IPS DF 4.7 (cell line): ENCODE data around the gene ATP5PO.
"Not testable (repeated sequence)": the region's sequence is repeated elsewhere in the genome, so short reads cannot be mapped to it uniquely, and the experiment has no call there.

Source experiments
- DNase-seq: peaks from one replicate; pipeline ENCODE4 v3.0.0-alpha.2; 2013; ENCODE audit warnings: low spot score; ENCODE audit errors: extremely low read depth

The ATP5PO gene

DNA sequence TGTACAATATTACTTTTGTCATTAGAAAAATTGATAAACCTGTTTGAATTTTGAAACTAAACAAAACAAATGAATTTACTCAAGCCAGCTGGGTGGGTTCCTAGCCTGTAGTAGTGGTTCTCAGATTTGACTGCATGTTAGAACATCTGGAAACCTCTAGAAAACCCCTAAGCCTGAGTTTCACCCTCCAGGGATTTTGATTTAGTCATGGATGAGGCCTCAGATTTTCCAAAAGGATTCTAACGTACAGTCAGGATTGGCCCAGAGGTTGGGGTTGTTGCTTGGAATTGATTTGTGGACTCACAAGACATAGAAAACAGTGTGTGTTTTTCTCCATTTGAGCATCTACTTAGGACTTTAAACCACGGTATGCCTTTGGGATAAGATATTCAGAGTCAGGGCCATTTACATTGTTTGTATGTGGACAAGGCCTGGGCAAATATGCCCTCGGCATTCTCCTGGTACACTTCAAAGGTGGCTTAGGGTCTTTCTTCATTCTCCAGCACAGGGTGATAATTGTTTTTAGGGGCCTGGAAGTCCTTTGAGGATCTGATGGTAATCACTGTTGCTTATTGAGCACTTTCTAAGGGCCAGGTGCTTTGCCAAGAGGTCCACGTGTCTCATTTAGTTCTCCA, 42.6 kb downstream of the ATP5PO start:
- DNase-seq: no peak

DNA sequence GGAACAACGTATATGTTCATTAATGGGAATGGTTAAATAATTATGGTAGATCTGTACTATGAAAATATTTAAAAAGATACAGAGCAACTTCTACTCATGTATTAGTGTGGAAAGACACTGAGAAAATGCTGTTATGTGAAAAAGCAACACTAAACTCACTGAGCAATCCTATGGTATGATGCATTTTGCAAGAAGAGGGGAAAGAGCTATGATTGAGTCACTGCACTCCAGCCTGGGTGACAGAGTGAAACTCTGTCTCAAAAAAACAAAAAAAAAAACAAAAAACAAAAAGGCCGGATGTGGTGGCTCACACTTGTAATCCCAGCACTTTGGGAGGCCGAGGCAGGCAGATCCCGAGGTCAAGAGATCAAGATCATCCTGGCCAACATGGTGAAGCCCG, 44.4 kb downstream of the ATP5PO start:
- no peak for DNase-seq

DNA sequence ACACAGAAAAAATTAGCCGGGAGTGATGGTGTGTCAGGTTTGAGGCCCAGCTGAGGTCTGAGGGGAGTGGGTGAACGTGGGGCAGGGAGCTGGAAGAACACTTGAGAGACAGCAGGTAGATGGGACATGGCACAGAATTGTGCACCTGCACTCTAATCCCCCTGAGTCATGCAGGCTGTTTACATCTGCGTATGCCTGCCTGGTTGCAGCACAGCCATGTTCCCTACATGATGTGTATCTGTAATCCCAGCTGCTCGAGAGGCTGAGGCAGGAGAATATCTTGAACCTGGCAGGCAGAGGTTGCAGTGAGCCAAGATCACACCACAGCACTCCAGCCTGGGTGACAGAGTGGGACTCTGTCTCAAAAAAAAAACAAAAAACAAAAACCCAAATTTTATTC, 44.8 kb downstream of the ATP5PO start:
- DNase-seq: no peak

DNA sequence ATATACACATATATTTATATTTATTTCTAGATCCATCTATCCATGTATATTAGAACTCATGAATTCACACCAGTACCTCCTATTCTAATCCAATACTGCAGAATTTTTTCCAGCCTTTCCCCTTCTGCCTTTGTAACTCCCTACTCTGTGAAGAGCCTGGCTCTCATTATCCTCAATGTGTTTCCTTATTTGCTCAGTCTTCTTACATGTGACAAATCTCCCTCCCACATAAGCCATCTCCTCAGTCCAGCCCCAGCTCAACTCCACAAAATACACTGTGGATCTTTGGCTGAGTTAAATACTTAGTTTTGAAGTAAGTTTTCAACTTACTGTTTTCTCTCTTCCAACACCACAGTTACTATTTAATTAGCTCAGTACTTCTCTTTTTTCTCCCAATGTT, 45.7 kb downstream of the ATP5PO start:
- no peak for DNase-seq

DNA sequence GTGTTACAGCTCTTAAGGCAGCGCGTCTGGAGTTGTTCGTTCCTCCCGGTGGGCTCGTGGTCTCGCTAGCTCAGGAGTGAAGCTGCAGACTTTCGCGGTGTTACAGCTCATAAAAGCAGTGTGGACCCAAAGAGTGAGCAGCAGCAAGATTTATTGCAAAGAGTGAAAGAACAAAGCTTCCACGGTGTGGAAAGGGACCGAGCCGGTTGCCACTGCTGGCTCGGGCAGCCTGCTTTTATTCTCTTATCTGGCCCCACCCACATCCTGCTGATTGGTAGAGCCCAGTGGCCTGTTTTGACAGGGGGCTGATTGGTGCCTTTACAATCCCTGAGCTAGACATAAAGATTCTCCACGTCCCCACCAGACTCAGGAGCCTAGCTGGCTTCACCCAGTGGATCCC, 47.7 kb downstream of the ATP5PO start:
- DNase-seq: not testable (repeated sequence)

DNA sequence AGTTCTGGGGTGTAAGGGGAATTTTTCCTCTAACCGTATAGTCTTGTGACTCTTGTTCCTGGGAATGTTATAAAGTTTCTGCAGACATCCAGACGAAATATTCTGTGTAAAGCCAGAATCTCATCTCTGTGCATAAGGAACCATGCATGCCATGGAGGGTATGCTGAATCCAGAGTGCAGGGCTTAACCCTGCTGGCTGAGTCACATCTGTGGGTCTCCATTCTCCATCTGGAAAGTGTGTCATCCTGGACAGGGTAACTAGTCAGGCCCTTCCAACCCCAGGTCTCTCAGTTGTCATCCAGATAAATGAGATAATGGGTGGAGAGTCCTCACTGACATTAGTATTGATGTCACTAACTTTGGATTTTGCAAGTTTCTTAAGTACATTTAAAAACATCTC, 48.8 kb downstream of the ATP5PO start:
- no peak for DNase-seq

DNA sequence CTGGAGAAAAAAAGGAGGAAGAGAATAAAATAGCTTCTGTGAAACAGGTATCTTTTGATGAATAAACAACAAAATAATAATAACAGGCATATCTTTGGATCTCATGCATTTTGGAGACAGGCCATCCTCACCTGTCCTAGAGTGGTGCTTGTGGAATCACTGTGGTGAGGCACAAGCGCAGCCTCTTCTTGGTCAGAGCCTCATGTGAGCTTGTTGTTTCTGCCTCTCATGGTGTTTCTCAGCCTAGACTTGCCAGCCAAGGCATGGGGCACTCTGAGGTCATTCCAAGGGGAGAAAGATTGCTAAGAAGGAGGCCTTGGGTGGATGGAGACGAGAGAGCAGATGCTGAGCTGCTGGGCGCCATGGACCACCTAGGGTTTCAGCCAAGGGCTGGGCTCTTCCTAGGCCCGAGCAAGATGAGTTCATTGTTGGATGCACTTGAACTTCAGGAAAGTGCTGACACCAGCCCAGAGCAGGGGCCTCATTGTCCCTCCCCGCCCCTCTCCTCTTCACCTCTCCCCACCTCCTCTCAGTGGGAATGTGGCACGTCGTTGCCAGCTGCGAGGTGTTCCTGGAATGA, 49.5 kb downstream of the ATP5PO start:
- DNase-seq: no peak

DNA sequence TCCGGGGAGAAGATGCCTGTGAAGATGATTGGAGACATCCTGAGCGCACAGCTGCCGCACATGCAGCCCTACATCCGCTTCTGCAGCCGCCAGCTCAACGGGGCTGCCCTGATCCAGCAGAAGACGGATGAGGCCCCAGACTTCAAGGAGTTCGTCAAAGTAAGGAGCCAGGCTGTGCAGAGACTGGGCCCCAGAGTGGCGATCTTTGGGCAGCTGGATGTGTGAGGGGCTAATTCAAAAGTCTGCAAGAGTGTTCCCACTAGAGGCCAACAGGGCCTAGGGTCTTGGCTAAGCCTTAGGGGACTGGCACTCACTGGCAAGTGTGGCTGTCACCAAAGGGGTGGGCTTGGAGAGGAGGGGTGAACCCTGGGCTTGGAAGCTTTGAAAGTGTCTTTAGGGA, 50.4 kb downstream of the ATP5PO start:
- DNase-seq: no peak

DNA sequence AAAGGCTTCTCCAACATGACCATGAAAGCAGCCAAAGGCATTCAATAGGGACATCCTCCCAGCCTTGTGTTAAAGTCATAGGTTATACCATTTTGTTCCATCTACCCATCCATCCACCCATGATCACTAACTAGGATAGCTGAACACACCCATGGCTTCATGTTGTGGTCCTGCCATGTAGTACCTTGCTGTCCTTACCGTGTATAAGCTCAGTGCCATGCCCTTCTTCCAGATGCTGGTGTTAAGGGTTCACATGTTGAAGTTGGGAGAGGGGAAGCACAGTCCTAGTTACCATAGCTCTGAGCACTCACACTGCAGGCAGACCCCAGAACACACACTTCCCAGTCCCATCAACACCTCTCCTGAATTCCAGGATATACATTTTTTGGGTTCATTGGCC, 51.5 kb downstream of the ATP5PO start:
- no peak for DNase-seq

DNA sequence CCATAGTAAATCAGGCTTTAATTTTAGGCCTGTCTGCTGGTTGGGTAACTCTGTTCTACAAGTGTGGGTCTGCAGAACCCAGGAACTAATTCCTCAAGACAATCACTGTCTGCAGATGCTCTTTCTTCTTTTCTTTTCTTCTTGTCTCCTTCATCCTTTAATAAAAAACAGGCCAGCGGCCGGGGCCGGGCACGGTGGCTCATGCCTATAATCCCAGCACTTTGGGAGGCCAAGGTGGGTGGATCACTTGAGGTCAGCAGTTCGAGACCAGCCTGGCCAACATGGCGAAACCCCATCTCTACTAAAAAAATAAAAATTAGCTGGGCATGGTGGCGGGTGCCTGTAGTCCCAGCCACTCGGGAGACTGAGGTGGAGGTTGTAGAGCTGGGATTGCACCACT, 52.4 kb downstream of the ATP5PO start:
- DNase-seq: not testable (repeated sequence)

DNA sequence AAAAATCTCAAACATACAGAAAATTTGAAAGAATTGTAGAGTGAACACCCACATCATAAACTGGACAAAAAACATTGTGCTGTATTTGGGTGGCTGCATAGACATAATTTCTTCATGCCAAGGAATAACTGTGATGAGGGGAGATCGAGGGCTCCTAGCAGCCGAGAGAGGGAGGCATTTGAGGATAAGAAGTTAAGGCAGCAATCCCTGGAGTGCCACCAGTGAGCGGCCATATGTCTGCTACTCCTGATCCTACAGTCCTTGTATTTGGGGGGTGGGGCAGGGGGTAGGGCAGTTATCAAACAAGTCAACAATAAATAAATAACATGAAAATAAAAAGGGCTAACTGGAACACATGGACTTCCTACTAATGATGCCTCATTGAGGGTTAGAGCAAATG, 54.5 kb downstream of the ATP5PO start:
- DNase-seq: no peak

DNA sequence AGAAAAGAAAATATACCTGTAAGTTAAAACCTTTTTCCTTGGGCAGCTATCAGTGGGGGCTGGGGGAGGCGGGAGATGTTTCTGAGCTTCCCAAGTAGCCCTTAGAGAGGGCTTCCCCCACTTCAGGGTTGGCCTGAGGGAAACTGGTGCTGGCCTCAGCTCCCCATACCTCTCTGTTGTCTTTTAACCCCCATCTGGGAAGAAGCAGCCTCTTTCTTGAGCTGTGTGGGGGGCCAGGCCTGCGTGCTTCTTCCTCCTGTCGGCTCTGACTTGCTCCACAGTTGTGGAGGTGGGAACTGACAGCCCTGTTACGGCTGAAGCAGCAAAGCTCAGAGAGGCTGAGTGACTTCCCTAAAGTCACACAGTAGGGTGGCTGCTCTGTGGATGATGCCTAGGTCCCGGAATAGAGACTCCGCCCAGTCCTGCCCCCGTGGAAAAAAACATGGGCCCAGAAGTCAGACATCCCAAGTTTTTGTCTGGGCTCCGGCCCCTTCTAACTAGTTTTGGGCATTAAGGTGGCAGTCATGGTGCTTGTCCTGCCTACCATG, 55.2 kb downstream of the ATP5PO start:
- DNase-seq: no peak

DNA sequence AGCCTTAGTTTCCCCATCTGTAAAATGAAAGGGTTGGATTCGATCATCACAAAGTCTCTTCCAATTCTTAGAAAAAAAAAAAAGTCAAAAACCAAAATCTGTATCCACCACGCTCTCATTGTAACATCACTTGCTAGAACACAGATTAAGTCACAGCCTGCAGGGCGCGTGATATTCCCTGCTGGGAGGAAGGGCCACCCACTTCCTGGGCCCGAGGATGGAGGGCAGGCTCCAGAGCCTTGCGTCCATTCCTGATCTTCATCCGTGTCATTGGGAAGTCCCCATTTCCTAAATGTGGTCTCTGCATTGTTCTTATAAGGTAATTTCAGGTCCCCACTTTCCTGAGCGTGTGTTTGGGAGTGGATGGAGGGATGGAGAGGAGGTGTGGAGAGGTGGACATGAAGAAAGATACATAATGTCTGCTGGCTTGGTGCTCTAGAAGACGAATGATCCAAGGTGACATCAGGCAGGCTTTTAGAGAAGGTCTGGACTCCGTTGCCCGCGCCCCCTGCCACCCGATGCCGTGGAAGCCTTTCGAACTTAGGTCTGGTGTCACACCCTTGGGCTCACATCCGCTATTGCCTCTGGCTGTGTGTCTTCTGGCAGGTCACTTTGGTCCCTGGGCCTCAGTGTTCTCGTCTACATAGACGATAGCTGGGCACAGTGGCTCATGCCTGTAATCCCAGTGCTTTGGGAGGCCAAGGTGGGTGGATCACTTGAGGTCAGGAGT, 56.1 kb downstream of the ATP5PO start:
- no peak for DNase-seq

DNA sequence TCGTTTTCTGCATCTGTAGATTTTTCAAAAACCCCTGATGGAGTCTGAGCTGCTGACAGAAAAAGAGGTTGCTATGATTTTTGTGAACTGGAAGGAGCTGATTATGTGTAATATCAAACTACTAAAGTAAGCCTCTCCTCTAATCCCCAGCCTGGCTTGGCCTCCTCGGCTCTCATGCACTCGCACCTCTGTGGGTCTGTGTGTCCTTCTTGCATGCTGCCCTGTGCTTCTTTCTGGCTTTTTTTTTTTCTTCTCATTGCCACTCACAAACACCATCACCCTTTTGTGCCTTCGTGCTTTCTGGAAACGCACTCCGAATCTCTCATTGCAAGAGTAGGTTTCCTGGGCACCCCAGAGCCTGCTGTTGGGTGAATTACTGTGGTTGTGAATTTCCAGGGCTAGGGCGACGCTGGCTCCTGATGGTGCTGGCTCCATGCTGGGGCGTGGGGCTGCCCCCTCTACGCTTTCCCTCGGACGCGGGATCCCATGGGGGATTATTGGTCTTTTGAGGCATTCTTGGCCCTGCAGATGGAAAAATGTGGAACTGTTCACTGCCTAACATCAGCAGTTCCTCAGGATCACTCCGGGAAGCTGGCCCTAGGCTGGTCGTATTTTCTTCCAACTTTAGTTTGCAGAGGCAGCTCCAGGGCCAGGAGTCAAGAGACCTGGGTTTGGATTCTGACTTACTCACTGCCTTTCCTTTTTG, 56.8 kb downstream of the ATP5PO start:
- no peak for DNase-seq

DNA sequence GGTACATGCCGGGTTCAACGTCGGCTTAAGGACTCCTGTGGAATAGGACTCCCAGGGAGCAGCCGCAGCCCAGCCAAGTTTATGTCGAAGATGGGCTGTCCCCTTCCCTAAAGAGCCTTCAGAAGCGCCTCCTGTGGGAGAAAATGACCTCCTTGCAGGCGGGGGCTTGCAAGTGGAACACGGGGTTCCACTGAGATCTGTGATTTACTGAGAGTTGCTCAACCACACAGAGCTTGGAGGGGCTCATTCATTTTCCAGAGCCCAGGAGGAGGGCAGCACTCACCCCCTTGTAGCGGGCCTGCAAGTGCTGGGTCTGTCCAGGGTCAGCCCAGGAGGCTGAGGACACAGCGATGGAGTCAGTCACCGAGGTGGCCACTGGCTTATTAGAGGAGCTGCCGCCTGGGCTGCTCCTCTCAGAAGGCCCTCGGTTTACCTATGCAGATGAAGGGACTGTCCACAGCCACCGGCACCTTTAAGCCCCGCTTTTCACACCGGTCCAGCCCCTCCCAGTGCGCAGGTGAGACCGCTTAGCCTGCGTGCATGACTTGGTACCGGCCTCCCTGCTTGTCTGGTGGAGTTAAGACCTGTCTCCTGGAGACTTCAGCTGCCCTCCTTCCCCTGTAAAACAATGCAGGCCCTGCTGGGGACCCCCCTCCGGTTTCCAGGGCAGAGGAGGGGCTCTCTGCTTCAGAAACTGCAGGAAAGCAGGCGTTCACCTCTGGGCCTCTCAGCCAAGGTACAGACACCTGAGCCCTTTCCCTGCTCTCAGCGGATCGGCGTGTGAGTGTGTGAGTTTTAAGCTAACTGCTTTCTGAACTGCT, 57.5 kb downstream of the ATP5PO start:
- DNase-seq: no peak

DNA sequence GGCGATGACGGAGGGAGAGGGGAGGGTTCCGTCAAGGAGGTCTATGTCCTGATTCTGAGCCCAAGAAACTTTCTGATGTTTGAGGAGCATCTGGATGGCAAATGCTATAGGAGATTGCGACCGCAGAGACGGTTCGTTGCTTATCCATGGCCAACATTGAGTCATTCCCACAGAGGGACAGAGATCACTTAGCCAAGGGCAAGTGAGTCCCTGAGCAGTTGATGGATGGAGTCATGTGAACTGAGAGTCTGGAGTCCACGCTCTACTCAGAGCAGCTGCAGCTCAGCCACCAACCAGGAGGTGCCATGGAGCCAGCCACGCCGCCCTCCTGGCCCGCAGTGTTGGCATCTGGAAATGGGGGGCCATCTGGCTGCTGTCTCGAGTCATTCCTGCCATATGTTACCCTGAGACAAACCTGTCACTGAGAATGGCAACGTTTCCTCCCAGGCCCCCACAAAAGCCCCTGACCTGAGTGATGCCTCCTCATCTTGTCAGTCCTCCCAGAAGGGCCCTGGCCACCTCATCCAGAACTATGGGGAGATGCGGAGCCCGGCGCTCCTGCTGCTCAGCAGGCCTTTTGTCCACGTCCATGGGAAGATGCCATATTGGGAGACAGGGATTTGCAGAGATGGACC, 58.6 kb downstream of the ATP5PO start:
- DNase-seq: no peak

DNA sequence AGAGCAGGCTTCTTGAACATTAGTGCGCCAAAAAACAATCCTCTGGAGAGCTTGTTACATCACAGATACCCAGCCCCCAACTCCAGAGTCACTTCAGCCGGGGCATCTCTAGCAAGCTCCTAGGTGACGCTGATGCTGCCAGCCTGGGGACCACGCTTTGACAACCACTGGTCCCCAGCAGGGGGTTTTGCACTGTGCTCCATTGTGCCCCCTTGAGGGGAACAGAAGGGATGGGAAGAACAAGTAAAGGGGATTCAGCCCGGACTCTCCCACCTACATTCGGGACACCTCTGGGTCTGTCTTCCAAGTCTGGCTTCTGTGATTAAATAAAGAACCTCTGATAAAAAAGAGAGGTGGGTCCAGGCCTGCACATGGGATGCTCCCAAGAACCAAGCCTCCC, 60.4 kb downstream of the ATP5PO start:
- no peak for DNase-seq

DNA sequence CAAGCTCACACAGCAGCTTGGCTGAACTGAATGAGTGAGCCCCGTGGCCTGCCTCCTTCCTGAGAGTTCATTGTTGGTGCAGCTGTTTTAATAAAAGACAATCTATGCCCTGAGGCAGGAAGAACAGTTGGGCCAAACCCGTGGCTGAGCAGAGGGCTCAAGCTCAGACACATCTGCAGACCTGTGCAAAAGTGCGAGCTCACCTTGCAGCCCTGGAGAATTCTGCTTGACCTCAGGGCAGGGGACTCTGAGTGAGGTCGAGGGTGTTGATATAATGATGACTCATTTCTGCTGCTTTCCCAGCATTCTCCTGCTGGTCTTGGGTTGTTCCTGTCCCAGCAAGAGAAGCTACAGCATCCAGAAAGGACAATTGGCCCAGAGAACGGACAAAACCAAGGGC, 61.0 kb downstream of the ATP5PO start:
- no peak for DNase-seq
